HG03432 (cell line): ENCODE data around the gene ZDHHC8.

Experiments
- ATAC-seq: cut with Tn5 transposase; IDR thresholded peaks from one replicate; pipeline ENCODE4 v1.9.1; 2021; ENCODE audit warnings: mild to moderate bottlenecking, moderate library complexity; ENCODE audit not compliant: unreplicated experiment

Gene ZDHHC8

GRCh38 chr22:20177217-20177911, 45.8 kb downstream of the ZDHHC8 start:
- no peak for ATAC-seq

- ATAC-seq: no peak
Observed at GRCh38 chr22:20178075-20178914, 46.7 kb downstream of the ZDHHC8 start.

DNA sequence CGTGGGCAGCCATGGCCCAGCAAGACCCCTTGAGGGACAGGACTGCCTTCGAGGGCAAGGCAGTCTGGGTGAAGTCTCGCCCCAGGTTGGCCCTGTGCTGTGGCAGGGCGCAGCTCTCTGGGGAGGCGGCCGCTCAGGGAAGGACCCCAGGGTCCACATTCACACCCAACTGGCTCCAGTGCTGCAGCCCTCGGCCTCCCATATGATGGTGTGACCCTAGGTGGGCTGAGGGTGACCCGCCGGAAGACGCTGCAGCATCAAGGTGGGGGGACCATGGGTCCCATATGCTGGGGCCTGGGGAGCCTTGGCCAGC, 47.3 kb downstream of the ZDHHC8 start:
- ATAC-seq: no peak

GRCh38 chr22:20179455-20180244, 48.0 kb downstream of the ZDHHC8 start:
- no peak for ATAC-seq

GRCh38 chr22:20180245-20180630, 48.6 kb downstream of the ZDHHC8 start:
- ATAC-seq: no peak

- ATAC-seq: no peak
Observed at GRCh38 chr22:20180640-20181039, 49.0 kb downstream of the ZDHHC8 start.

GRCh38 chr22:20181194-20181883, 49.7 kb downstream of the ZDHHC8 start:
- no peak for ATAC-seq

DNA sequence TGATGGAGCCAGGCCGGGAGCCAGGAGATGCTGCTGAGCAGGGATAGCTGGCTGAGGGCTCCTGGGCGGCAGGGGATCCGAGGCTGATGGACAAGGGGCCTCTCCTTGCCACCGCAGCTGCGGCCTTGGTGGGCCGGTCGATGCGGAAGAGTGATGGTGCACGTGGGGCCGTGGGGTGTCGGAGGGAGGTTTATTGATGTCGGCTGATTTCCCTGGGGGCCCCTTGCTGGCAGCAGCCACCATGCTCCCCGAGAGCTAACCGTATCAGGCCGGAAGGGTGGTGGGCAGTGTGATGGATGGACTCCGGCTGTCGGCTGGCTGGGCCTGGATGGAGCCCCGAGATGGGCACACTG, 50.3 kb downstream of the ZDHHC8 start:
- no peak for ATAC-seq

GRCh38 chr22:20182365-20182764, 50.8 kb downstream of the ZDHHC8 start:
- no peak for ATAC-seq

GRCh38 chr22:20183101-20183500, 51.5 kb downstream of the ZDHHC8 start:
- no peak for ATAC-seq

- ATAC-seq: no peak
Observed at GRCh38 chr22:20183823-20184222, 52.2 kb downstream of the ZDHHC8 start.

DNA sequence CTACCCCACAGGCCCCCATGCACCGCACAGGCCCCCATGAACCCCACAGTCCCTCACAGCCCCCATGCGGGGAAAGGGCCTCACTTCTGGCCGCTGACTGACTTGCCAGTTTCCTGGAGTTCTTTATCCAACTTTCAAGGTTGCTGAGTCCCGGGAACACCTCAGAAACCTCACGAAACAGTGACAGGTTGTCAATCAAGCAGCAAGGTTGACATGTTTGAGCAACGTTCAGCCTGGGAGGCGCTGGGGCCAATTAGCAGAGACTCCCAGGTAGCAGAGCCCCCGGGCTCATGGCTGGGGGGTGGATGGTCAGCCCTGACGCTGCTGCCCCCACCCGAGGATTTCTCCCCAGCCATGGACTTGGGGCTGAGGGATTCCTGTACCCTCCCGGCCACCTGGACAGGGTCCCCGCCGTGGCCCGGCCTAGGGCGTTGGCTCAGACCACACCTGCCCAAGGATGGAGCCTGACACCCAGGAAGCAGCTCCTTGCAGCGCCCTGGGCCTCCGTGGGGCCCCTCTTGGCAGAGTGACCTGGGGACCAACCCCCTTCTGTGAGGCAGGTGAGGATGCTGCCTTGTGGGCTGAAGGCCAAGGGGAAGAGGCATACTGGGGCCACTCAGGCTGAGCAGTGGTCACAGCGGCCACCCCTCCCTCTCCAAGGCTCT, 53.0 kb downstream of the ZDHHC8 start:
- no peak for ATAC-seq

DNA sequence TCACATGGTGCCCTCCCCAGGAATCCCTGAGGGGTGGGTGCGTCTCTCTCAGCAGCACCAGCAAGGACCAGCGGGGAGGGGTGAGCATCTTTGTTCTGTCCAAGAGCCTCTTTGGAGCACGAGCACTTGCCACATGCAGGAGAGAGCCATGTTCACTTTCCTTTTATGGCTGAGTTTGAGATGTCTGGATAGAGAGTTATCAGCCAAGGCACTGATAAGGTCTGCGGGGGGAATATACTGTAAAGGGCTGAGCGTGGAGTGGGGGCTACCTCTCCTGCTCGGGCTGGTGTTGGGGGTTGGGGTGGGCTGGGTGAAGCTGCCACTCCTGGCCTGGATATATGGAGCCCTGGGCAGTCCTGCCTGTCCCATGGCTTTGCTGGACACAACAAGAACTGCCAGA, 54.1 kb downstream of the ZDHHC8 start:
- ATAC-seq: no peak

DNA sequence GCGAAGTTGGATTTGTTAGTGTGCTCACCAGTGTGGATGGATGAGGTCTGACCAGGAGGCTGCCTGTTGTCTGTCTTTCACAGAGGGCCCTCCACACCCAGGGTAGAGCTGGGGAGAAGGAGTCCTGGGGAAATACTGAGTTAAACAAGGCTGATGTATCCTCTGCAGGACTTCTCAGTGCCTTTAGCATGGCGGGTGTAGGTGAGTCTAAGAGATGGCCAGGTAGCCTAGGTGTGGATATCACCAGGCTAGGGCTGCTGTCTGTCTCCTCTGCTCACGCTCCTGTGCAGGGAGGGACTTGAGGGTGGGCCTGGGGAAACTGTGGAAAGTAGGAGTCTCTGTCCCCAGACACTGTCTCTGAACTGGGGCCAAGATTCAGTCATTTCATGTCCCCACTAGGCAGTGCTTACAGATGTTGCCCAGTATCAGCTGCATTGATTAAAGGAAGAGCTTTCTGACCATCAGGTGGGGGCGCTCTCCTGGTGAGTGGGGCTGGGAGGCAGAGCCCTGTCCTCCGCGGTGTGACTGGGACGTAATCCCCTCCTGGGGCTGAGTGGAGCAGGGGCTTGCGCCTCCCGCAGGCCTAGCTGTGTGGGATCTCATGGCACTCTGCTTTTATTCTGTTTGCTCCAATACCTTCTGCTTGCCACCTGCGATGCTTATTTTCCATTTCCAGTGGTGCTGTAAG, 54.7 kb downstream of the ZDHHC8 start:
- ATAC-seq: no peak

DNA sequence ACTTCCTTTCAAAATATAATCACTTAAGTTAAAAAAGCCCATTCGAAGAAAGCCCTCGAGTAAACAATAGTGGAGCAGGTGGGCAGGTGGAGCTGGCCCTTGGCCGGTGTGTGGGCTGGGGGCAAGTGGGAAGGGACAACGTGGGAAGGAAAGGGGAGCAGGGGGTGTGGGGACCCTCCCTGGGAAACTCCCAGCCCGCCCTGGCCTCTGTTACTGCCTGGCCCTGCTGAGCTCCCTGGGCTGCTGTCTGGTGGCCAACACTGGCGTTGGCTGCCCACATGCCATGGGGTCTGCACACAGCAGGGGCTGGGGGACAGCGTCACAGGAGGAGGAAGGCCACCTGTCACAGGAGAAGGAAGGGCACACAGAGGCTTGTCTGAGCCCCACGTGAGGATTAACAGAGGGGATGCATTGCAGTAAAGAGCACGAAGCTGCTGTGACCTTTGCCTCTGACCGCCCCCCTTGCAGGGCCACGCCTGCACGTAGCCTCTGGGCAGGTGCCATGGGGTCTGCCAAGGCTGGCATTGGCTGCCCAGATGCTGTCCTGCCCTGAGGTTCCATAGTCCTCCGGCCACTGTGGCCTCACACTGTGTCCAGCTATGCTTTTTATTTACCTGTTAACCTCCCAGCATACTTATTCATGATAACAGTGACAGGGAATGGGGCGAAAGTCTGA, 55.4 kb downstream of the ZDHHC8 start:
- ATAC-seq: no peak

- ATAC-seq: no peak
Observed at GRCh38 chr22:20187777-20188566, 56.4 kb downstream of the ZDHHC8 start.

GRCh38 chr22:20188567-20188877, 56.9 kb downstream of the ZDHHC8 start:
- ATAC-seq: no peak

GRCh38 chr22:20191000-20191515, 59.5 kb downstream of the ZDHHC8 start:
- no peak for ATAC-seq

DNA sequence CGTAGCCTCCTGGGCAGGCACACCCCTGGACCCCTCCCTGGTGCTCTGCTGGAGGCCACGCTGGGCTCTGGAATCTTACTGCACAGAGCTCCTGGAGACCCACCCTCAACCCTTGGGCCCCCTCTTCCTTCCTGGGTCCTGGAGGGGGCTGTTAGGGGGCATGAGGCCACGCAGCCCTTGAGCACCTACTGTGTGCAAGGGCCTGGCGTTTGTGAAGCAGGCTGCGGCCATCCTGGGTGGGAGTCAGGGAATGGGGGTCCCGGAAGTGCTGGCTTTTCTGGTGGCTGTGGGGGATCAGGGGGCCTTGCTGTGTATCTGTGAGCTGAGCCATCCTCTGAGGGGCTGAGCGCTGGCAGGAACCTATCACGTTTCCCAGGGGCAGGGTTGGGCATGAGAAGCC, 60.2 kb downstream of the ZDHHC8 start:
- no peak for ATAC-seq
